HCT116 (cell line): ENCODE data around the gene RBPJ. TPM values are rescaled to one million over a fixed set of nuclear protein-coding genes. Genes with fewer than 3 reads are reported as not detected.

Experiments
- ATAC-seq: fragments of 200-7000 bp; cut with Tn5 transposase; 2 replicates; pipeline ENCODE4 v1.9.1; 2020; ENCODE audit warnings: mild to moderate bottlenecking, moderate library complexity
- BruUV-seq: library from RNA; stranded (reverse); fragments of 400-500 nt; replicated peaks from 2 replicates; lab custom pipeline; 2021; lab: Mats Ljungman, UMichigan
- CTCF ChIA-PET: fragments of 300-600 bp; sonication (Branson Sonifier 250); formaldehyde crosslinking; loops from one replicate; lab custom pipeline; 2021; ENCODE audit warnings: antibody characterized with exemption; lab: Charles Lee
- POLR2A ChIA-PET: fragments of 300-600, 350-600 bp; sonication (Branson Sonifier 250); formaldehyde crosslinking; loops from one replicate; lab custom pipeline; 2021; ENCODE audit warnings: antibody characterized with exemption; lab: Charles Lee
- RAD21 ChIA-PET, 2 experiments: fragments of 300-600 bp; sonication (Branson Sonifier 250); formaldehyde crosslinking; loops; one replicate each; lab custom pipeline; 2023; ENCODE audit warnings: low total read pairs in 2 of 2; ENCODE audit not compliant: uncharacterized antibody in 2 of 2, unreplicated experiment in 2 of 2, low non-redundant PET in 1 of 2; lab: Charles Lee
- DNase-seq: peaks from one replicate; pipeline ENCODE4 v3.0.0-alpha.2; 2010; ENCODE audit warnings: low read depth, low spot score
- H2AFZ ChIP-seq: fragments of 200-600 bp; shearing (Covaris generic), sonication (generic); 2 replicates; pipeline ENCODE4 v1.6.1; 2017; ENCODE audit warnings: low read depth, mixed run types, mixed read lengths, antibody characterized with exemption, low read length; ENCODE audit not compliant: poor library complexity, severe bottlenecking
- H3K27ac ChIP-seq: 2 replicates; pipeline ENCODE4 v1.5.1; 2012; ENCODE audit warnings: low read depth, low read length
- H3K27me3 ChIP-seq: fragments of 200-600 bp; sonication (generic); 2 replicates; pipeline ENCODE4 v1.6.1; 2016; ENCODE audit warnings: mixed run types, low read length, mixed read lengths; ENCODE audit not compliant: insufficient read depth
- H3K36me3 ChIP-seq, 2 experiments: fragments of 200-500 bp in 1 of 2; fragments of 200-600 bp in 1 of 2; sonication (Bioruptor generic) in 1 of 2; sonication (generic) in 1 of 2; 2 replicates each; pipeline versions ENCODE4 v1.5.1 to v1.6.1; 2014 to 2016; ENCODE audit warnings: low read length in 2 of 2, inconsistent platforms in 1 of 2, mixed read lengths in 1 of 2, mixed run types in 1 of 2; ENCODE audit not compliant: insufficient read depth in 2 of 2, control insufficient read depth in 1 of 2
- H3K4me1 ChIP-seq, 2 experiments: fragments of 200-600 bp in 1 of 2; sonication (generic) in 1 of 2; 2 replicates each; pipeline versions ENCODE4 v1.5.1 to v1.6.1; 2012 to 2017; ENCODE audit warnings: low read length in 2 of 2, inconsistent platforms in 1 of 2, mild to moderate bottlenecking in 1 of 2, mixed read lengths in 1 of 2, mixed run types in 1 of 2, moderate library complexity in 1 of 2; ENCODE audit not compliant: insufficient read depth in 2 of 2, control insufficient read depth in 1 of 2
- H3K4me2 ChIP-seq: fragments of 200-600 bp; sonication (generic); 2 replicates; pipeline ENCODE4 v1.6.1; 2017; ENCODE audit warnings: mixed run types, low read length, mixed read lengths
- H3K4me3 ChIP-seq, 2 experiments: fragments of 200-600 bp in 1 of 2; sonication (generic) in 1 of 2; replicated peaks in 1 of 2; 2 replicates each; pipeline ENCODE4 v1.5.1; 2011 to 2016; ENCODE audit warnings: low read length in 2 of 2, control low read depth in 1 of 2, low read depth in 1 of 2, mild to moderate bottlenecking in 1 of 2, mixed read lengths in 1 of 2, mixed run types in 1 of 2
- H3K79me2 ChIP-seq: fragments of 200-600 bp; sonication (generic); 2 replicates; pipeline ENCODE4 v1.6.1; 2017; ENCODE audit warnings: mild to moderate bottlenecking, mixed run types, low read length, moderate library complexity, mixed read lengths; ENCODE audit not compliant: insufficient read depth
- H3K9ac ChIP-seq: fragments of 200-600 bp; sonication (generic); 2 replicates; pipeline ENCODE4 v1.6.1; 2016; ENCODE audit warnings: low read length, mixed read lengths
- H3K9me2 ChIP-seq: fragments of 200-600 bp; sonication (generic), shearing (Covaris generic); 2 replicates; pipeline ENCODE4 v1.6.1; 2017; ENCODE audit warnings: mixed run types, mild to moderate bottlenecking, moderate library complexity; ENCODE audit not compliant: insufficient read depth
- H3K9me3 ChIP-seq, 2 experiments: fragments of 200-500 bp in 1 of 2; fragments of 200-600 bp in 1 of 2; sonication (Bioruptor generic) in 1 of 2; sonication (generic) in 1 of 2; 2 replicates each; pipeline ENCODE4 v1.6.1; 2014 to 2017; ENCODE audit warnings: low read length in 2 of 2, mixed read lengths in 2 of 2, inconsistent platforms in 1 of 2, low read depth in 1 of 2, mild to moderate bottlenecking in 1 of 2, mixed run types in 1 of 2, moderate library complexity in 1 of 2; ENCODE audit not compliant: control insufficient read depth in 1 of 2, insufficient read depth in 1 of 2
- H4K20me1 ChIP-seq: fragments of 200-600 bp; sonication (generic), shearing (Covaris generic); 2 replicates; pipeline ENCODE4 v1.6.1; 2017; ENCODE audit warnings: mixed run types, mild to moderate bottlenecking, moderate library complexity; ENCODE audit not compliant: insufficient read depth
- CBX3 ChIP-seq: IDR thresholded peaks from 2 replicates; pipeline ENCODE4 v1.6.1; 2012; ENCODE audit warnings: low read depth
- EGR1 ChIP-seq: IDR thresholded peaks from 2 replicates; pipeline ENCODE4 v1.6.1; 2012; ENCODE audit warnings: low read depth
- ELF1 ChIP-seq: IDR thresholded peaks from 2 replicates; pipeline ENCODE4 v1.6.1; 2012; ENCODE audit warnings: low read depth, borderline replicate concordance
- EZH2phosphoT487 ChIP-seq: fragments of 200-600 bp; IDR thresholded peaks from 2 replicates; pipeline ENCODE4 v1.6.1; 2018; ENCODE audit warnings: antibody characterized with exemption, borderline replicate concordance
- FOSL1 ChIP-seq: IDR thresholded peaks from 2 replicates; pipeline ENCODE4 v1.6.1; 2012; ENCODE audit warnings: low read depth
- JUND ChIP-seq: IDR thresholded peaks from 2 replicates; pipeline ENCODE4 v1.6.1; 2012
- POLR2A ChIP-seq: IDR thresholded peaks from 2 replicates; pipeline ENCODE4 v1.7.0; 2011; ENCODE audit warnings: borderline replicate concordance; ENCODE audit not compliant: insufficient read depth, insufficient read length; ENCODE audit errors: extremely low read depth
- POLR2AphosphoS5 ChIP-seq: IDR thresholded peaks from 2 replicates; pipeline ENCODE4 v1.6.1; 2011; ENCODE audit warnings: mild to moderate bottlenecking, low read depth, low read length, moderate library complexity
- SP1 ChIP-seq: IDR thresholded peaks from 2 replicates; pipeline ENCODE4 v1.6.1; 2012; ENCODE audit warnings: low read depth
- SRF ChIP-seq: IDR thresholded peaks from 2 replicates; pipeline ENCODE4 v1.6.1; 2012; ENCODE audit warnings: low read depth
- TCF7L2 ChIP-seq: IDR thresholded peaks from 2 replicates; pipeline ENCODE4 v1.7.0; 2011; ENCODE audit warnings: borderline replicate concordance, inconsistent platforms; ENCODE audit not compliant: insufficient read depth, insufficient read length; ENCODE audit errors: extremely low read depth
- YY1 ChIP-seq: IDR thresholded peaks from 2 replicates; pipeline ENCODE4 v1.6.1; 2011; ENCODE audit warnings: low read length, low read depth, moderate library complexity, mild to moderate bottlenecking; ENCODE audit not compliant: insufficient replicate concordance; ENCODE audit errors: extremely low read depth
- ZFX ChIP-seq: fragments of 450-650 bp; IDR thresholded peaks from 2 replicates; pipeline ENCODE4 v1.6.1; 2017
- ZNF274 ChIP-seq: fragments of 200-500 bp; sonication (Bioruptor generic); IDR thresholded peaks from 2 replicates; pipeline ENCODE4 v1.6.1; 2014; ENCODE audit warnings: mild to moderate bottlenecking, low read depth, low read length, inconsistent platforms
- intact Hi-C: fragments of 100-400 bp; cut with micrococcal nuclease; formaldehyde crosslinking; loops from 2 replicates; pipeline ENCODE4 v1.10.0; 2022
- total RNA-seq: library from RNA; stranded (reverse); gene quantifications from one replicate; pipeline ENCODE4 v1.2.1, GENCODE V29; 2021; ENCODE audit not compliant: unreplicated experiment
- TF ChIP-seq, protein P1 (sequence below): IDR thresholded peaks from 2 replicates; pipeline ENCODE4 v1.6.1; 2012; ENCODE audit warnings: low read depth
- TF ChIP-seq, protein P2 (sequence below): IDR thresholded peaks from 2 replicates; pipeline ENCODE4 v1.6.1; 2012
- TF ChIP-seq, protein P3 (sequence below): IDR thresholded peaks from 2 replicates; pipeline ENCODE4 v1.6.1; 2011; ENCODE audit warnings: mild to moderate bottlenecking, low read length, moderate library complexity; ENCODE audit not compliant: insufficient replicate concordance; ENCODE audit errors: extremely low read depth
- TF ChIP-seq, protein P4 (sequence below), 3 experiments: fragments of 200-600 bp in 1 of 3; sonication (generic) in 1 of 3; IDR thresholded peaks in 2 of 3; conservative IDR thresholded peaks in 1 of 3; 2 replicates each; pipeline ENCODE4 v1.5.1; 2012 to 2017; ENCODE audit warnings: low read depth in 2 of 3, low read length in 2 of 3, antibody characterized with exemption in 1 of 3, borderline replicate concordance in 1 of 3, control low read depth in 1 of 3, mild to moderate bottlenecking in 1 of 3, mixed read lengths in 1 of 3, mixed run types in 1 of 3, moderate library complexity in 1 of 3; ENCODE audit not compliant: insufficient read depth in 1 of 3

RBPJ gene
- total RNA-seq, 1 experiment from 2014 or later = 72.7 TPM

DNA sequence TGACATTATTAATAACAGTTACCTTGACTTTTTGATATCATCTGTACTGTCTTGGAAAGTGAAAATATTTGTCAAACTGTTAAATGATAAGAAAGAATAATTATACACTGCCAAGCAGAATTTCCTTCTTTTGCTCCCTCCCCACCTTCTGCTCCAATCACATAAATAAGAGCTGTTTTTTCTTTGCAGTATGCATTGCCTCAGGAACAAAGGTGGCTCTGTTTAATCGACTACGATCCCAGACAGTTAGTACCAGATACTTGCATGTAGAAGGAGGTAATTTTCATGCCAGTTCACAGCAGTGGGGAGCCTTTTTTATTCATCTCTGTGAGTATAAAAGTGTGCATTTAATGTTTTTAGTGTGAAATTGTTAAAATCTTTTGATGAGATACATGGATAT lies 103.3 kb downstream of the RBPJ start:
- POLR2A ChIA-PET = no interaction called here
- intact Hi-C loops = loop anchor here (2.0 kb wide), 1 partner anchor 297 kb away; no protein-coding TSS in a partner anchor

More for the DNA sequence above, 103.3 kb downstream of the RBPJ start:
- no peaks in the 10 kb centered on the region for H3K27me3 ChIP-seq
- no peaks in the 10 kb centered on the region for H4K20me1 ChIP-seq
- H2AFZ ChIP-seq = no peak overlapping the region
- DNase-seq = no peak
- H3K9ac ChIP-seq = no peak overlapping the region
- no peak overlapping the region for H3K4me3 ChIP-seq
- RAD21 ChIA-PET = no interaction called here
- ATAC-seq = no peak
- BruUV-seq = no TSS peak
- H3K36me3 ChIP-seq = peaks cover 6% of the 10 kb centered on the region in 2 experiments; a peak in 2 of 4 replicates
- H3K4me1 ChIP-seq = no peaks in the 10 kb centered on the region
- no peaks in the 10 kb centered on the region for H3K9me2 ChIP-seq
- CTCF ChIA-PET = no interaction called here
- H3K4me2 ChIP-seq = no peak overlapping the region
- no peak overlapping the region for H3K27ac ChIP-seq
- no peak for TF ChIP-seq SP1
- no peak for TF ChIP-seq CBX3
- TF ChIP-seq POLR2A = no peak
- TF ChIP-seq, protein P1, sequence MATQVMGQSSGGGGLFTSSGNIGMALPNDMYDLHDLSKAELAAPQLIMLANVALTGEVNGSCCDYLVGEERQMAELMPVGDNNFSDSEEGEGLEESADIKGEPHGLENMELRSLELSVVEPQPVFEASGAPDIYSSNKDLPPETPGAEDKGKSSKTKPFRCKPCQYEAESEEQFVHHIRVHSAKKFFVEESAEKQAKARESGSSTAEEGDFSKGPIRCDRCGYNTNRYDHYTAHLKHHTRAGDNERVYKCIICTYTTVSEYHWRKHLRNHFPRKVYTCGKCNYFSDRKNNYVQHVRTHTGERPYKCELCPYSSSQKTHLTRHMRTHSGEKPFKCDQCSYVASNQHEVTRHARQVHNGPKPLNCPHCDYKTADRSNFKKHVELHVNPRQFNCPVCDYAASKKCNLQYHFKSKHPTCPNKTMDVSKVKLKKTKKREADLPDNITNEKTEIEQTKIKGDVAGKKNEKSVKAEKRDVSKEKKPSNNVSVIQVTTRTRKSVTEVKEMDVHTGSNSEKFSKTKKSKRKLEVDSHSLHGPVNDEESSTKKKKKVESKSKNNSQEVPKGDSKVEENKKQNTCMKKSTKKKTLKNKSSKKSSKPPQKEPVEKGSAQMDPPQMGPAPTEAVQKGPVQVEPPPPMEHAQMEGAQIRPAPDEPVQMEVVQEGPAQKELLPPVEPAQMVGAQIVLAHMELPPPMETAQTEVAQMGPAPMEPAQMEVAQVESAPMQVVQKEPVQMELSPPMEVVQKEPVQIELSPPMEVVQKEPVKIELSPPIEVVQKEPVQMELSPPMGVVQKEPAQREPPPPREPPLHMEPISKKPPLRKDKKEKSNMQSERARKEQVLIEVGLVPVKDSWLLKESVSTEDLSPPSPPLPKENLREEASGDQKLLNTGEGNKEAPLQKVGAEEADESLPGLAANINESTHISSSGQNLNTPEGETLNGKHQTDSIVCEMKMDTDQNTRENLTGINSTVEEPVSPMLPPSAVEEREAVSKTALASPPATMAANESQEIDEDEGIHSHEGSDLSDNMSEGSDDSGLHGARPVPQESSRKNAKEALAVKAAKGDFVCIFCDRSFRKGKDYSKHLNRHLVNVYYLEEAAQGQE = no peak
- no peak for TF ChIP-seq ZFX
- TF ChIP-seq YY1 = no peak
- no peak for TF ChIP-seq TCF7L2
- TF ChIP-seq, protein P2, sequence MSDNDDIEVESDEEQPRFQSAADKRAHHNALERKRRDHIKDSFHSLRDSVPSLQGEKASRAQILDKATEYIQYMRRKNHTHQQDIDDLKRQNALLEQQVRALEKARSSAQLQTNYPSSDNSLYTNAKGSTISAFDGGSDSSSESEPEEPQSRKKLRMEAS = no peak
- no peak for TF ChIP-seq EZH2phosphoT487
- TF ChIP-seq ZNF274 = no peak
- TF ChIP-seq FOSL1 = no peak
- TF ChIP-seq, protein P3, sequence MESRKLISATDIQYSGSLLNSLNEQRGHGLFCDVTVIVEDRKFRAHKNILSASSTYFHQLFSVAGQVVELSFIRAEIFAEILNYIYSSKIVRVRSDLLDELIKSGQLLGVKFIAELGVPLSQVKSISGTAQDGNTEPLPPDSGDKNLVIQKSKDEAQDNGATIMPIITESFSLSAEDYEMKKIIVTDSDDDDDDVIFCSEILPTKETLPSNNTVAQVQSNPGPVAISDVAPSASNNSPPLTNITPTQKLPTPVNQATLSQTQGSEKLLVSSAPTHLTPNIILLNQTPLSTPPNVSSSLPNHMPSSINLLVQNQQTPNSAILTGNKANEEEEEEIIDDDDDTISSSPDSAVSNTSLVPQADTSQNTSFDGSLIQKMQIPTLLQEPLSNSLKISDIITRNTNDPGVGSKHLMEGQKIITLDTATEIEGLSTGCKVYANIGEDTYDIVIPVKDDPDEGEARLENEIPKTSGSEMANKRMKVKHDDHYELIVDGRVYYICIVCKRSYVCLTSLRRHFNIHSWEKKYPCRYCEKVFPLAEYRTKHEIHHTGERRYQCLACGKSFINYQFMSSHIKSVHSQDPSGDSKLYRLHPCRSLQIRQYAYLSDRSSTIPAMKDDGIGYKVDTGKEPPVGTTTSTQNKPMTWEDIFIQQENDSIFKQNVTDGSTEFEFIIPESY = no peak
- no peak for TF ChIP-seq ELF1
- no peak for TF ChIP-seq SRF
- TF ChIP-seq, protein P4, sequence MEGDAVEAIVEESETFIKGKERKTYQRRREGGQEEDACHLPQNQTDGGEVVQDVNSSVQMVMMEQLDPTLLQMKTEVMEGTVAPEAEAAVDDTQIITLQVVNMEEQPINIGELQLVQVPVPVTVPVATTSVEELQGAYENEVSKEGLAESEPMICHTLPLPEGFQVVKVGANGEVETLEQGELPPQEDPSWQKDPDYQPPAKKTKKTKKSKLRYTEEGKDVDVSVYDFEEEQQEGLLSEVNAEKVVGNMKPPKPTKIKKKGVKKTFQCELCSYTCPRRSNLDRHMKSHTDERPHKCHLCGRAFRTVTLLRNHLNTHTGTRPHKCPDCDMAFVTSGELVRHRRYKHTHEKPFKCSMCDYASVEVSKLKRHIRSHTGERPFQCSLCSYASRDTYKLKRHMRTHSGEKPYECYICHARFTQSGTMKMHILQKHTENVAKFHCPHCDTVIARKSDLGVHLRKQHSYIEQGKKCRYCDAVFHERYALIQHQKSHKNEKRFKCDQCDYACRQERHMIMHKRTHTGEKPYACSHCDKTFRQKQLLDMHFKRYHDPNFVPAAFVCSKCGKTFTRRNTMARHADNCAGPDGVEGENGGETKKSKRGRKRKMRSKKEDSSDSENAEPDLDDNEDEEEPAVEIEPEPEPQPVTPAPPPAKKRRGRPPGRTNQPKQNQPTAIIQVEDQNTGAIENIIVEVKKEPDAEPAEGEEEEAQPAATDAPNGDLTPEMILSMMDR (IDR thresholded peaks at IDR 0.05 in 2 of 3, conservative IDR thresholded peaks at IDR 0.05 in 1 of 3; ENCODE audit: borderline replicate concordance in 1 of 3, insufficient read depth in 1 of 3, low read depth in 2 of 3, low read length in 2 of 3) = no peak
- TF ChIP-seq POLR2AphosphoS5 = no peak
- no peak for TF ChIP-seq JUND
- no peak for TF ChIP-seq EGR1
- no peaks in the 10 kb centered on the region for H3K79me2 ChIP-seq
- no peaks in the 10 kb centered on the region for H3K9me3 ChIP-seq
